Measurements from ENCODE around the gene HOXB5.
A peak's percentile ranks its signal among the peaks of the same experiment; 100 is the strongest.

HOXB5 gene

DNA sequence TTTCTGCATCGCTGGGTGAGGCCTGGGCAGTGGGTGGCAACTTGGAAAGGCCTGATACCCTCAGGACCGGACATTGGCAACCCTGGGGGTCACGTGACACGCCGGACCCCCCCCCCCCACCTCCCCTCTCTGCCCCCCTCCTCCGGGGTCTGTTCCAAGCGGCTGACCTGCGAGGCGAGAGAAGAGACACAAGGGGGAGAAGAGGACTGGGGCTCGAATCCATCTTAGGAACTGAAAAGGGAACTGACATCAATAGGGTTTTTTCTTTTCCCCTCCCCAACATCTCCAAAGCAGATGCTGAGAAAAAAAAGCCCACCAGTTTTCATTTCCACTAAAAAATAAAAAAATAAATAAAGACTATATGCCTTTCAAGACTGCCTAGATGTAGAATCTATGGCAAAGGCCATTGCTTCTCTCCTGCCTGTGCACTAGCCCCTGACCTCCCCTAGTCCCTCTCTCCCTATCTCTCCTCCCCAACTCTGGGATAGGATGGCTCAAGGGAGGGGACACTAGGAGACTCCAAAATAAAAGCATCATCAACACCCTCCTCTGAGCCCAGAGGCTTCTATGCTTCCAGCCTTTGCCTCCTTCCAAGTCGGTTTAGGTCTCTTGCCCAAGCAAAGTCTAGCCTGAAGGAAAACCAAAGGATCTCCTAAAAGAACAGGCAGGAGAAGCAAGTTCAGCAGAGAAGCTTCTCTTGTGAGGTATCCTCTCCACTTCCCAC is 41.0 kb downstream of the HOXB5 start:
- Histone ChIP-seq H3K27me3 (ENCODE audit: low read depth, low read length) (no peaks in the 10 kb centered on the region), H3K4me3 (ENCODE audit: low read length) (peak overlapping the region; percentile 62), H3K9ac (ENCODE audit: low read length) (peak overlapping the region; percentile 81), H3K9me3 (ENCODE audit: insufficient read depth, low read length) (no peaks in the 10 kb centered on the region), H3K27ac (ENCODE audit: low read length) (peak overlapping the region; percentile 94), H4K20me1 (ENCODE audit: insufficient read depth, low read length) (no peaks in the 10 kb centered on the region), H3K4me2 (ENCODE audit: low read length) (peak overlapping the region; percentile 77), H3K36me3 (replicated peaks; ENCODE audit: low read depth, low read length) (peaks cover 24% of the 10 kb centered on the region), H3K79me2 (ENCODE audit: low read length) (peaks cover 36% of the 10 kb centered on the region), H3K4me1 (ENCODE audit: low read length) (peaks cover 47% of the 10 kb centered on the region), H2AFZ (ENCODE audit: low read depth, low read length) (no peak overlapping the region; the same call in 1 of the 2 replicates)
- no peak for TF ChIP-seq EZH2phosphoT487 (IDR thresholded peaks at IDR 0.05; ENCODE audit: low read depth)
- TF ChIP-seq, protein P1, sequence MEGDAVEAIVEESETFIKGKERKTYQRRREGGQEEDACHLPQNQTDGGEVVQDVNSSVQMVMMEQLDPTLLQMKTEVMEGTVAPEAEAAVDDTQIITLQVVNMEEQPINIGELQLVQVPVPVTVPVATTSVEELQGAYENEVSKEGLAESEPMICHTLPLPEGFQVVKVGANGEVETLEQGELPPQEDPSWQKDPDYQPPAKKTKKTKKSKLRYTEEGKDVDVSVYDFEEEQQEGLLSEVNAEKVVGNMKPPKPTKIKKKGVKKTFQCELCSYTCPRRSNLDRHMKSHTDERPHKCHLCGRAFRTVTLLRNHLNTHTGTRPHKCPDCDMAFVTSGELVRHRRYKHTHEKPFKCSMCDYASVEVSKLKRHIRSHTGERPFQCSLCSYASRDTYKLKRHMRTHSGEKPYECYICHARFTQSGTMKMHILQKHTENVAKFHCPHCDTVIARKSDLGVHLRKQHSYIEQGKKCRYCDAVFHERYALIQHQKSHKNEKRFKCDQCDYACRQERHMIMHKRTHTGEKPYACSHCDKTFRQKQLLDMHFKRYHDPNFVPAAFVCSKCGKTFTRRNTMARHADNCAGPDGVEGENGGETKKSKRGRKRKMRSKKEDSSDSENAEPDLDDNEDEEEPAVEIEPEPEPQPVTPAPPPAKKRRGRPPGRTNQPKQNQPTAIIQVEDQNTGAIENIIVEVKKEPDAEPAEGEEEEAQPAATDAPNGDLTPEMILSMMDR (IDR thresholded peaks at IDR 0.05; ENCODE audit: low read depth, low read length): peak; percentile 33

DNA sequence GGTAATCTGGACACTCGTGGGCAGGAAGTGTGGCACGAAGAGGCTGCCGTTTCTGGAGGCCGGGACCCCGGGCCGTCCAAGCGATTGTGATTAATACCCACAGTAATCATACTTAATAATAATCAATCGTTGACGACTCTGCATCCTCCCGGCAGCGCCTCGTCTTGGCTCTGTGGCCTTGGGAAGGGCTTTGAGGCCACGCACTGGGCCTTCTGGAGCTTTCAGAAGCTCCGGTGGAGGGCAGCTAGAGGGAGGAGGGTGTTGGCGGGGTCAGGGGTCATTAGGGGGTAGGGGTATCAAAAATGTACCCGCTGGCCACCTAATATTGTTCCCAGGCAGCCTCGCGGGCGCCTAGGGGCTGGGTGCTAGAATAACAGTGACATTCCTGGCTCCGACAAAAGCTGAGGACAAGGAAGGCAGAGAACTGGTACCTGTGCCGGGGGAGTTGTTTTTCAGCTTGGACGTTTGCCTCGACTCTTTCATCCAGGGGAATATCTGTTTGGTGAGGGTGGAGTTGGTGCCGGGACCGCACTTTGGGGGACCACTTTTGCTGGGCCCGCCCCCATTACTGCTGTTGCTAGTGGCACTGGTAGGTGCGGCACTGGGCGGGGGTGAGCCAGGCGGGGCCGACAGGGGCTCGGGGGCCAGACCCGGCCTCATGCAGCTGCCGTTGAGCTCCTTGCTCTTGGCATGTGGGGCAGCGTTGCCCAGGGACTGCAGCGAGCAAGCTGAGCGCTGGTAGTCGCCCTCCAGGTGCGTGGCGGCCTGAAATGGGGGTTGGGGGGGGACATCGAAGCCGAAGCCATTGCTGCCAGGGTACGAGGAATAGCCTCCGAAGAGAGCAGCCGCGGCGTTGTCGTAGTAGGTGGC is 41.7 kb downstream of the HOXB5 start:
- Histone ChIP-seq H3K4me1 (ENCODE audit: low read length) (peaks cover 45% of the 10 kb centered on the region), H3K79me2 (ENCODE audit: low read length) (peaks cover 35% of the 10 kb centered on the region), H4K20me1 (ENCODE audit: insufficient read depth, low read length) (no peaks in the 10 kb centered on the region), H3K27ac (ENCODE audit: low read length) (peak overlapping the region; percentile 94), H3K9ac (ENCODE audit: low read length) (peak overlapping the region; percentile 81), H3K36me3 (replicated peaks; ENCODE audit: low read depth, low read length) (peaks cover 24% of the 10 kb centered on the region), H3K27me3 (ENCODE audit: low read depth, low read length) (no peaks in the 10 kb centered on the region), H3K4me2 (ENCODE audit: low read length) (peak overlapping the region; percentile 73), H2AFZ (ENCODE audit: low read depth, low read length) (no peak overlapping the region), H3K4me3 (ENCODE audit: low read length) (peak overlapping the region; percentile 60), H3K9me3 (ENCODE audit: insufficient read depth, low read length) (no peaks in the 10 kb centered on the region)
- TF ChIP-seq EZH2phosphoT487 (IDR thresholded peaks at IDR 0.05; ENCODE audit: low read depth): no peak
- TF ChIP-seq, protein P1 (IDR thresholded peaks at IDR 0.05; ENCODE audit: low read depth, low read length): no peak

DNA sequence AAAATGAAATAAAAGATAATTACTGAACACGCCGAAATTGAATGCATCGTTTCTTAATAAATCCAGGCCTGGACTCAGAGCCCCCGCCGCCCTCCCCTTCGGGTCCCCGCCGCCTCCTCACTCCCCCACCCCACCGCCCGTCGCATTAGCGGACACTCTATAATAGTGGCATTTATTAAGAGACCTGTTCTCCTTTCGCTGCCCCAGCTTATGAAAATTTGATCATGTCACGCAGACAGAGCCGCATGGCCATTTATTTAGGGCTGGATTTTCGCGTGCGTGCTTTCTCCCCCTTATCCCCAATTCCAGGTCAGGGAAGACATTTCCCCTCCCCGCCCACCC is 42.4 kb downstream of the HOXB5 start:
- Histone ChIP-seq H3K27ac (ENCODE audit: low read length) (no peak overlapping the region), H3K9ac (ENCODE audit: low read length) (no peak overlapping the region), H3K4me3 (ENCODE audit: low read length) (no peak overlapping the region), H3K79me2 (ENCODE audit: low read length) (peaks cover 31% of the 10 kb centered on the region), H4K20me1 (ENCODE audit: insufficient read depth, low read length) (no peaks in the 10 kb centered on the region), H2AFZ (ENCODE audit: low read depth, low read length) (no peak overlapping the region), H3K4me1 (ENCODE audit: low read length) (peaks cover 39% of the 10 kb centered on the region), H3K9me3 (ENCODE audit: insufficient read depth, low read length) (no peaks in the 10 kb centered on the region), H3K36me3 (replicated peaks; ENCODE audit: low read depth, low read length) (peaks cover 24% of the 10 kb centered on the region), H3K4me2 (ENCODE audit: low read length) (no peak overlapping the region), H3K27me3 (ENCODE audit: low read depth, low read length) (no peaks in the 10 kb centered on the region)
- TF ChIP-seq EZH2phosphoT487 (IDR thresholded peaks at IDR 0.05; ENCODE audit: low read depth): no peak
- TF ChIP-seq, protein P1 (IDR thresholded peaks at IDR 0.05; ENCODE audit: low read depth, low read length): no peak
